ENCODE results near the gene TTLL3.

GRCh38 chr3:9809239-9809614 lies 835 bp upstream of the TTLL3 start:
- TF ChIP-seq POLR2A (IDR thresholded peaks at IDR 0.05; ENCODE audit: extremely low read depth, insufficient read length), result no peak
- no peak for TF ChIP-seq CTCF (IDR thresholded peaks at IDR 0.05; ENCODE audit: low read depth, low read length)
- TF ChIP-seq MYC (IDR thresholded peaks at IDR 0.05; ENCODE audit: low read depth, low read length), result no peak
- no peak for TF ChIP-seq MAX (IDR thresholded peaks at IDR 0.05; ENCODE audit: low read depth, low read length)

Data from NB4 (cell line).